Measurements from ENCODE around the gene BNIP5.

GRCh38 chr6:36329798-36330291 lies 6.8 kb downstream of the BNIP5 start:
- TF ChIP-seq, protein P1, sequence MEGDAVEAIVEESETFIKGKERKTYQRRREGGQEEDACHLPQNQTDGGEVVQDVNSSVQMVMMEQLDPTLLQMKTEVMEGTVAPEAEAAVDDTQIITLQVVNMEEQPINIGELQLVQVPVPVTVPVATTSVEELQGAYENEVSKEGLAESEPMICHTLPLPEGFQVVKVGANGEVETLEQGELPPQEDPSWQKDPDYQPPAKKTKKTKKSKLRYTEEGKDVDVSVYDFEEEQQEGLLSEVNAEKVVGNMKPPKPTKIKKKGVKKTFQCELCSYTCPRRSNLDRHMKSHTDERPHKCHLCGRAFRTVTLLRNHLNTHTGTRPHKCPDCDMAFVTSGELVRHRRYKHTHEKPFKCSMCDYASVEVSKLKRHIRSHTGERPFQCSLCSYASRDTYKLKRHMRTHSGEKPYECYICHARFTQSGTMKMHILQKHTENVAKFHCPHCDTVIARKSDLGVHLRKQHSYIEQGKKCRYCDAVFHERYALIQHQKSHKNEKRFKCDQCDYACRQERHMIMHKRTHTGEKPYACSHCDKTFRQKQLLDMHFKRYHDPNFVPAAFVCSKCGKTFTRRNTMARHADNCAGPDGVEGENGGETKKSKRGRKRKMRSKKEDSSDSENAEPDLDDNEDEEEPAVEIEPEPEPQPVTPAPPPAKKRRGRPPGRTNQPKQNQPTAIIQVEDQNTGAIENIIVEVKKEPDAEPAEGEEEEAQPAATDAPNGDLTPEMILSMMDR (IDR thresholded peaks at IDR 0.05): no peak
- TF ChIP-seq POLR2A (IDR thresholded peaks at IDR 0.05): no peak

All from esophagus squamous epithelium (tissue), 4 donors.